AG08396 (cell line): ENCODE results near the gene KHDRBS2.

ENCODE experiments used
- DNase-seq: peaks from one replicate; pipeline ENCODE4 v3.0.0; 2012; ENCODE audit warnings: low spot score, mixed read lengths

The KHDRBS2 gene

DNA sequence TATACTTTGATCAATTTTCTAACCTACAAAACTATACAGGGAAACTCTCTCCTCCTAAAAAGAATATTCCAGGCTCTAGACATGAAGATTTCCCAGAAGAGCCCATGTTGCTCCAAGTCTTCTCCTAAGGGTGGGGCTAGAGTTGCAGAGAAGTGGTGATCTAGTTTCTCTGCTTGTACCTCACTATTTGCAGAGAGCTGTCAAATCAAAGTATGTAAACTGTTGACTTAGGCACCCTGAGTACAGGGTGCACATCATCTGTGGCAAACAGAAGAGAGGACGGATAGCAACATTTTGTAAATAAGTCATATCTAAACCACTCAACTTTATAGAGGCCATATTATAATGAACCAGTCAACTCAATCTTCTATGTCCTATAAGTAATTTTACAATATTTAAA lies 250.1 kb downstream of the KHDRBS2 start:
- no peak for DNase-seq

DNA sequence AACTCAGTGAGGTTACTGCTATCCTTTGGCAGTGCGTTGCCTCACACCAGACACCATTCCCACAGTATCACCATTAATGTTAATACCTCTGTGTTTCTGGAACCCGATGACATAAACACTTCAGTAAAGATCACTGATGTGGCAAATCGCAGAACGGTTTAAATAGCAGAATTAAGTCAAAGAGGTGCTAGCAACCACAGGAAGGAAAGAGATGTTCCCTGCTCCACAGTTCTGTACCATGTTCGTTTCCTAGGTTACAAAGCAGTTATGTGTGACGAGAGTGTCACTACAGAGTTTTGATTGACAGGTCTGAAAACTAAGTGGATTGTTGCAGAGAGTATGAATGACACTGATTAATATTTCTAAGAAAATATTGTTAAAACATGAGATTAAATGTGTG lies 272.3 kb downstream of the KHDRBS2 start:
- no peak for DNase-seq

DNA sequence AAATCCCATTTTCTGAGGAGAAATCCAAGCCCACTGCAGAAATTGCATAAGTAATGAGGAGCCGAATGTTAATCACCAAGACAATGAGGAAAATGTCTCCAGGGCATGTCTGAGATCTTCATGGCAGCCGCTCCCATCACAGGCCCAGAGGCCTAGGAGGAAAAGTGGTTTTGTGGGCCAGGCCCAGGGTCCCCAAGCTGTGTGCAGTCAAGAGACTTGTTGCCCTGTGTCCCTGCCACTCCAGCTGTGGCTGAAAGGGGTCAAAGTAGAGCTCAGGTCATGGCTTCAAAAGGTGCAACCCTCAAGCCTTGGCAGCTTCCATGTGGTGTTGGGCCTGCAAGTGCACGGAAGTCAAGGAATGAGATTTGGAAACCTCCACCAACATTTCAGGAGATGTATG lies 276.6 kb downstream of the KHDRBS2 start:
- no peak for DNase-seq

DNA sequence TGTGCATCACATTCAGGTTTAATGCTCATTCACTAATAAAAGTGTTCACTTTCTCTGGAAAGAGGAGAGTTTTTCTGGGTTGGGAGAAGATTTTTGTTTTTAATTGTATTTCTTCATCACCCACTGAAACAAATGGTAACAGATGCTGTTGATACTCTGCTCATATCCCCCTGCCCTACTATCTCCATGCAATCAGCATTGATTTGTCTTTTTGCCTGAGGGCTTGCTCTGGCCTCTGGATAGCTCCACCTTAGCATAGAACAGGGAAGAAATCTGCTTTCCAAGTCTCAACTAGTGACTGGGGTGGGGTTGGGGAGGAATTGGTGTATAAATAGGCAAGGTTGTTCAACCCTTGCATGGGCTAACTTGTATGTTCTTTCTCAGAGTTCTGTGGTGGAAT lies 296.4 kb downstream of the KHDRBS2 start:
- no peak for DNase-seq

DNA sequence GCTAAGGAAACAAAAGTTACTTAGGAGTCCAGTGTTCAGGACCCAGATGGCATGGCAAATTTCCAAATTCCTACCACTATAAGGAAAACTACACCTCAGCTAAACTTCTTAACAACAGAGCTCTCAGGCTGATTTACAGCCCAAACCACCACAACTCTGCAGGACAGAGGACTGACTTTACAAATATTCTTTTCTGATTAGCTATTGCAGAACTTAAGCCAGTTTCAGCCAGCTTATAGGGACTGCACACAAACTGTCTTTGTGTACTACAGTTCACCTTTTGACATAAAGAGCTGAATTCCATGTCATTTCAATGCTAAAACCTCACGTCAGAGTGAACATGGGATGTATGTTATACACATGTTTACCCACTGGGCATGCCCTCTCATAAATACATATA lies 305.4 kb downstream of the KHDRBS2 start:
- DNase-seq: no peak

DNA sequence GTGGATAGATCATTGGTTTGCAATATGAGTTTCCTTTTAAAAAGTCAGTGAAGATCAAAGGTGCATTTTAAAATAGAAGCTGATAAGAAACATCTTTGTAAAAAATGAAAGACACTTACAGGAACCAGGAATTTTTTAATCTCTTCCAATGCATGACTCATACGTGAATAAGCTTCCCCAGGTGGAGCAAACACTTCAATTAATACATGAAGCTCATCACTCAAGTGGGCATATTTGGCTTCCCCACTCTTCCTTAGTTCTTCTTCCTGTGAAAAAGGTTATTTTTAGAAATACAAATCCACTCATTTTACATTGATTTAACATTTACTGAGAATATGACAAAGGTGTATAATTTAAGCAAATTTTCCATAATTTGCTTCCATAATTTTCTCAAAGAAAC lies 308.1 kb downstream of the KHDRBS2 start:
- no peak for DNase-seq

DNA sequence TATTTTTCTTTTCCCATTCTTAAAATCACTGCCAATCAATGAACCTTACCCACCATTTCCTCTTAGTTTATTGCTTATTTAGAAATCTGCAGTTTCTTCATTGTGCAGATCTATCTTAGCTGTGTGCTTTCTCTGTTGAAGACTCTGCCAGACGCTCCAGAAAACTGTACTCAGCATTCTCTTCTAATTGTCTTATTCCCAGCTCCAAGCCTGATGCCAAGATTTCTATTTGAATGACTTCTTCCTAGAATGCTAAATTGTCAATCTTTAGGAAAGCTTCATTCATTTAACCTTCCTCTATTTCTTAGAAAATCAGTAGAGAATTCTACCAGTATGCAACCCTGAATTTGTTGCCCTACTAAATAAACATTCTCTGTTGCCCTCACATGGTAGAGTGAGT lies 308.9 kb downstream of the KHDRBS2 start:
- no peak for DNase-seq

DNA sequence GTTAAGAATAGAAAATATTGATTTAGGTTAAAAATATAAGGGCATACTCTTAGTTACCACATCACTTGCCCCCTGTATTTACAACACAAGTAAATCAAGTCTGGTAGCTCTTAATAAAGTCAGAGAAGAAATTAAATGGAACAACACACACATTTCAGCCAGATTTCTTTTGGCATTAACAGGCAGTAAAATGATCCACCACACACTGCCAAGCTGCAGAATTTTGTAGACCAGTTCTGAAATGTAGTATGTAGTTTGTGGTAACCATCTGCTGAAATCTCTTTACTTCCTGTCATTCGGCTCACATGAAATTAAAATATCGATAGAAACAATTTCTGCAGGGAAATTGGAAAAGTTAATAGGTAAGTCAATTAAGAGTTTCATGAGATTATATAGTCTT lies 326.8 kb downstream of the KHDRBS2 start:
- no peak for DNase-seq

DNA sequence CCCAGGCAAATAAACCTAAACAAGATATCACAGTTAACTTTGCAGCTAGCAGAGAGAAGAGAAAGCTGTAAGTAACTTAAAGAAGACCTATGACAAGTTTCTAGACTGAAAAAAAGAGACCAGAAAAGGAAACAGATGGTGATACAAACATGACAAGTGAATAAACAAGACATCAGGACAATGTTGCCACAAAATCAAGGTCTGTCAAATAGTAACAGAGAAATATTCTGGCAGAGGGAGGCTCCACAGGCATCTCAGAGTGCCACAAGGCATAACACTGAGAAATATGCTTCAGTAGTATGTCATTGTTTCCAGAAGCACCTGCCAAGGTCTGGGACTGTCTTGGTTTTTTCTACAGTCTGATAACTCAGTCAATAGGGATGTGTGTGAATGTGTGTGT lies 332.2 kb downstream of the KHDRBS2 start:
- DNase-seq: no peak

DNA sequence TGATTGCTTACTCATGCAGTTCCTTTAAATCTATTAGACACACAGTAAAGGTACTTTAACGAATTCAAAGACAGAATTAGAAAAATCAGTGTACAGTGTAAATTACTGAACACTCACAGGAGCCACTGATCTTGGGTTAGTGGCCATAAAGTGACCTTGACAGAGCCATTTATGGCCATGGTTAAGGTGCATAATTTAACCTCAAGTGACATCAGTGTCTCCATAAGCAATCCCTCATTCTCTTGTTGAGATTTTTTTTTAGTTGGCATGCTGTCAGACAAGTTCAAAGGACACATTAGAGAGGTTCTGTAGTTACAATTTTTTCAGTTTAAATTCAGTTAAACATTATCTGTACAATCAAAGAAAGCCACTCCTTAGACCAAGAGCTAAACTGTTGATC lies 334.4 kb downstream of the KHDRBS2 start:
- DNase-seq: no peak

DNA sequence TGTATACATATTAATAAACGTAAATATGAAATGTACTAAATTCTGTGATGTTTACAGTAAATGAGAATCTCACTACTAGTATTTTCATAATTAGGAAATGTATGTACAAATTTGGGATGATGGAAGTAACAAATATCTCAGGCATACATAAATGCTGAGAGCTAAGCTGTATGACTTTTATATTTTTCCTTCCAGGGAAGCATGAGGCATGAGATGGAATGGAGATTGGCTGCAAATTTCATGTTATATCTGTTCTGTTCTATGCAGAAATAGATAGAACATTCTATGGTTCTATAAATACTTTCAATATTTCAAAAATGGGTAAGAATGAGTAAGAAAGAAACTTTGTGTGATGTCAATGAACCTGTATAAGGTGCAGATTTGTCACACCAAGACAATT lies 335.2 kb downstream of the KHDRBS2 start:
- DNase-seq: no peak

DNA sequence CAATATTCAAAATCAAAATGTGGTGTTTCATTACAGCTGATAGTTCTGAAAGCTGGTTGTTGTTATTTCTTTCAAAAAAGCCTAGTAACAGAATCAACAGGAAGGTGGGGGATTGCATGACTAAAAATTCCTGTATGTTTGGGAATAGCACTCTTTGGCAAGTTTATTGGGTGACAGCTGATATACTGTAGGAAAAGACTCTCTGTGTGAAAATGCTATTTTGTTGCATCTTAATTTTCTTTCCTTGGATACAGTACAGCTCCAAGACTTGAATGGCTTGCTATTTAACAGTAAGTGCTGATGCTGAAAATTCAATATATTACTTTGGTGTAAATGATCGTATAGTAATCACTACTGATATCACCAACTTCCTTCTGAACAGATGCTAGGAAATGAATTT lies 336.1 kb downstream of the KHDRBS2 start:
- DNase-seq: no peak

DNA sequence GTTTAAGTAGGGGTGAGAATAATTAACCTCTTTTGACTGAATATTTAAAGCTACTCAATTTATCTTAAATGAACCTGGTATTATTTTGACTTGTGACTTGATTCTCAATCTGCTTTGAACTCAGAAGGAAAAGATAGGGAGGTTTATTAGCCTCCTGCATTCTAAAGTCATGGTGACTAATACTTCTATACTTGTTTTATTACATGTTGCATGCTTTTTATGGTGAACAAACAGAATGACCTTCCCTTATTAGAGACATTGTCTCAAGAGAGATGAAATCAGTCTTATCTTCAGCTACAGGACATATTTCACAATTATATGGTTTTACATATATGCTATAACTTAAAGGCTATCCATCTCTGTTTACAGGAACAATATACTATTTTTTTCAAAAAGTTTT lies 336.9 kb downstream of the KHDRBS2 start:
- no peak for DNase-seq

DNA sequence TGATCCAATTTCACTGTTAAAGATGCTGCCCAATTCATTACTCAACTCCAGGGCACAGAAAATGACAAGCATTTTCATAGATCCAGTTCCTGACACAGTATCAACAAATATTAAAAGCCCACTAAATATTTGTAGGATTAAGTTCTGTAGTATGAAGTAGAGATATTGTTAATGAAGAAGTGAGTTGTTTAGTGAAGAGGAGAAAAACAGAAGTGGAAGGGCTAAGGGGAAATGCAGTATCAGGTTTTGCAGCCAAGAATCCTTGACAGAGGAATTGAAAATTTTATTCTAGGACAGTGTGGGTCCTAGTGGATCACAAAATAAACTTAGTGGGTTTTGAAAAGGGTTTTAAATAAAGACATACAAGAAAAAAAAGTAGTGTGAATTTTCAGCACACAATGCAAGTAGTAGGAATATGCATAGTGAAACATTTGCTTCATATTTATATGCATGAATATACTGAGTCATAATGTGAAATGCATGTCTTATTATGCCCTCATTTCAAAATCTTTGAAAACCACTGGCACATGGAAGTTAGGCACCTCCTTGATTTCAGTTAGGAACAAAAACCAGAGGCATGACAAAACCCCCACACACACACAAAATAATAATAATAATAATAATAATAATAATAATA lies 338.6 kb downstream of the KHDRBS2 start:
- no peak for DNase-seq

DNA sequence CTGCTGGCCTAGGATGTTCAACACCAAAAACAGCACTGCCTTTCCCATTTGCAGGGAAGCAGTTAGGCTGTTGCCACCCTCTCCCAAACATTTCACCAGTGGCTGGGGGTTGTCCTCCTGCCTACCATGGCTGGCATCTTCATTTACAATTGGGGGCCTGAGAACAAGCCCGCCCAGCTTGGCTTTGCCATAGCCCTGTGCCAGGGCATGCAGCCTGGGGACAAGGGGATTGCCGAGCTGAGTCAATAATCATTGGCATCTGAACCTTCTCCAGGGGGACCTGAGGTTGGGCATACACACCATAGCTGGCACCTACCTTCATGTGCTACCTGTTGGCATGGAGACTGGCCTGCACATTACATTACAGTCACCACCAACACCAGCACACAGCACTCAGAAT lies 345.1 kb downstream of the KHDRBS2 start:
- DNase-seq: no peak

DNA sequence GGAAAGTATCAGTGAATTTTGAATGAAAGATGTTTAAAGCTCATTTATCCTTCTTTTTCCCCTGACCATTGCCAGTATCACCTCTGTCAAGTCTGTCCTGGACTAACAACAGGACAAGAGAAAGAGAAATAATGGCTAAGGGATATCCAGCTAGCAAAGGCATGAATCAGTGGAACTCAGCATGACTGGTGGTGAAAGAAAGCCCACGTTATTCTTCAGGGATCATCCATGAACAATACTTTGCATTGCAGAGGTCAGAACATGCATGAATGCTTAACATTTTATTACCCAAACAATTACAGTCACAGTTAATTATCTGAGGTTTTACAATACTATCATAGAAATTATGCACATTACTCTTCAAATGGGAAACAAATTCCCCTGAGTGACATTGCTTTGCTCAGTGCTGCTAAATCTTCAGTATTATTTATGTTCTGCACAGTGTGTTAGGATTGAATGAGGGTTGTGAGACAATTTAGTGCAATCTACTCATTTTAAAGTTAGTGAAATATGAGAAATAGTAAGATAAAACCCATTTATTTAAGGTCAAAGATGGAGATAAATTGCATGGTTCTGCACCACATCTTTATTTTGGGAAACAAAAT lies 350.7 kb downstream of the KHDRBS2 start:
- DNase-seq: no peak

DNA sequence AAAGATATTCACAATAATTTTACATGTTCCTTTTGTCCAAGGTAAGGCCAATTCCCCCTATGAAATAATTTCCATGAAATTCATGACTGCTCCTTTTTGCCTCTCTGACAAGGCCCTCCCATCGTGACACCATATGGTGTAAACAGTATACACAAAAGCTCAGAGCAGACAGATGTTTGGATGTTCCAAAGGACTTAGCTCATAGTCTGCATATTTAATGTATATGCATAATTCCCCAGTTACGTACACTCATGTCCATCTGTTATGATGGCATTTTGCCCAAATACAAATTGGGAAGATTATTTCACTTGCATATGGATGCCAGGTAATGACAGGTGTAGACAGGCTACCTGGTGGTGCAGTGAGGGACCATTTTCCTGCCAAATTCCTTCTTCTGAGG lies 376.5 kb downstream of the KHDRBS2 start:
- no peak for DNase-seq

DNA sequence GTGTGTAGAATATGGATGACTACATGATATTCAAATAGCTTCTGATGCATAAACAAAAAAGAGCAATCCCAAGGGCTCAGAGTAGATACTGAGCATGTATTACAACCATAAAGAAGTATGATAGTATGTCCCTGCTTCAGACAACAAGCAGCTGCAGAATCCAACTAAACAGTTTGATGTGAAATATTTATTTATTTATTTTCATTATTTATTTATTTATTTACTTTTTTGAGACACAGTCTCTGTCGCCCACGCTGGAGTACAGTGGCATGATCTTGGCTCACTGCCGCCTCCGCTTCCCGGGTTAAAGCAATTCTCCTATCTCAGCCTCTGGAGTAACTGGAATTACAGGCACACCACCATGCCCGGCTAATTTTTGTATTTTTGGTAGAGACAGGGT lies 384.3 kb downstream of the KHDRBS2 start:
- no peak for DNase-seq

DNA sequence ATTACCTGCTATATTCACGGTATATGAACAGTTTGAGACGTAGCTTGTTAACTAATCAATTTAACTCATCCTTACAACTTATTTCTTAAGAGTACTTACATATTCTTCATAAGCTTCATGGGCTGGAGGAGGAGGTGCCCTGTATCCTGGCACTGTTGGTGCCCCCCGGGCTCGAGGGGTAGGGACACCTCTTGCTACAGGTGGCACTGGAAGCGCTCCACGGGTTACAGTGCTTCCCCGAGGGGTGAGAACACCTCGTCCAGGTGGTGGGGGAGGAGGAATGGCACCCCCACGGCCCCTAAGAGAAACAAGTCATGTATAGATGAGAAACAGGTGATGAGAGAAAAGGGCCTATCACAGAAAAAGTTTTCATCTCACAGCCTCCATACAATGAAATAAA lies 391.5 kb downstream of the KHDRBS2 start:
- DNase-seq: no peak

DNA sequence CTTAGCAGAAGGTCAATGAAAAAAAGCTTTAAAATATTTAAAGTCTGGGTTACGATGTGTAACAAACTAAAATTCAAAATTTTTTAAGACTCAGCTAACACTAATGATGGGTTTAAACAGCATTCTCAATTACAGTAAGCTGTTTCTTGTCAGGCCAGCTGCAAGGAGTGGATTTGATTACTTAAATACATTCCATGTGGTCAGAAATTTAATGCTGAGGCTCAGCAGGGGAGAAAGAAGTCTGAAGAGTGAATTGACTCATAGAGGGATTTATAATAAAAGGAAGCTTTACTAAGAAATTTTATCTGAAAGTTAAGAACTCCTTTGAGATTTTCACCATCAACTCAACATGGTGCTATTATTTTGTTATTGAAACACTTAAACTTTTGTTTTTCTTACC lies 398.6 kb downstream of the KHDRBS2 start:
- DNase-seq: no peak

DNA sequence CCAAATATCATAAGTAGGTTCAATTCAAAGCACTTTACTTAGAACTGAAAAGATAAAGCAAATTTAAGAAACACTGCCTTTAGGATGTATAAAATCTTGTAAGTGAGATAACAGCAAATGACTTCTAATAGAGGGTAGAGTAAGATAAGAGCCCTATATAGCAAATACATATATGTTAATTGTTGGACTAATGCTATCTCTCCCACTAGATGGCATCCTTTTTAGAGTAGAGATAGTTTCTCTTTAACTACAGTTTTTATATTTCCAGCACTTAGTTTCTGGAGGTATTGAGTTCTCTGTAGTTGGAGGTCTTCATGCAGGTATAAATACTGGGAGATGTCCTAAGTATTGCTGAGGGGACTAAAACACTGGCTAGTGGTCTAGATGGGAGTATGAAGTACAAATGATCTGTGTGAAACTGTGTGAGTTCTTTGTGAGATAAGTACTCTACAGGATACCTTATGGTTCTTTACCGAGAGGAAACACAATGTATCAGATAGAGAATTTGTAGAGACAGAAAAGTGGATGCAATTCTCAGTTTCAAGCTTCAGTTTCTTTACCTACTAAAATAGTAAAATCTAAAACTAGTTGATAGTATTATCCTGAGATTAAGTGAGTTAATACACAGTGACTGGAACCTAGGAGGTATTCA lies 399.3 kb downstream of the KHDRBS2 start:
- no peak for DNase-seq

DNA sequence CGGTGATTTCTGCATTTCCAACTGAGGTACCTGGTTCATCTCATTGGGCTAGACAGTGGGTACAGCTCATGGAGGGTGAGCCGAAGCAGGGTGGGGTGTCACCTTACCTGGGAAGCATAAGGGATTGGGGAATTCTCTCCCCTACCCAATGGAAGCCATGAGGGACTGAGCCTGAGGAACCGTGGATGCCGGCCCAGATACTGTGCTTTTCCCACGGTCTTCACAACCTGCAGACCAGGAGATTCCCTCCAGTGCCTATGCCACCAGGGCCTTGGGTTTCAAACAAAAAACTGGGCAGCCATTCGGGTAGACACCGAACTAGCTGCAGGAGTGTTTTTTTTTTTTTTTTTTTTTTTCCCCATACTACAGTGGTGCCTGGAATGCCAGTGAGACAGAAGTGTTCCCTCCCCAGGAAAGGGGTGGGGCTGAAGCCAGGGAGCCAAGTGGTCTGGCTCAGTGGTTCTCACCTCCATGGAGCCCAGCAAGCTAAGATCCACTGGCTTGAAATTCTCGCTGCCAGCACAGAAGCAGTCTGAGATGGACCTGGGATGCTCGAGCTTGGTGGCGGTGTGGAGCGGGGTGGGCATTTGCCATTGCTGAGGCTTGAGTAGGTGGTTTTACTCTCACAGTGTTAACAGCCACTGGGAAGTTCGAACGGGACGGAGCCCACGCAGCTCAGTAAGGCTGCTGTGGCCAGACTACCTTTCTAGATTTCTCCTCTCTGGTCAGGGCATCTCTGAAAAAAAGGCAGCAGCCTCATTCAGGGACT lies 416.2 kb downstream of the KHDRBS2 start:
- DNase-seq: no peak

DNA sequence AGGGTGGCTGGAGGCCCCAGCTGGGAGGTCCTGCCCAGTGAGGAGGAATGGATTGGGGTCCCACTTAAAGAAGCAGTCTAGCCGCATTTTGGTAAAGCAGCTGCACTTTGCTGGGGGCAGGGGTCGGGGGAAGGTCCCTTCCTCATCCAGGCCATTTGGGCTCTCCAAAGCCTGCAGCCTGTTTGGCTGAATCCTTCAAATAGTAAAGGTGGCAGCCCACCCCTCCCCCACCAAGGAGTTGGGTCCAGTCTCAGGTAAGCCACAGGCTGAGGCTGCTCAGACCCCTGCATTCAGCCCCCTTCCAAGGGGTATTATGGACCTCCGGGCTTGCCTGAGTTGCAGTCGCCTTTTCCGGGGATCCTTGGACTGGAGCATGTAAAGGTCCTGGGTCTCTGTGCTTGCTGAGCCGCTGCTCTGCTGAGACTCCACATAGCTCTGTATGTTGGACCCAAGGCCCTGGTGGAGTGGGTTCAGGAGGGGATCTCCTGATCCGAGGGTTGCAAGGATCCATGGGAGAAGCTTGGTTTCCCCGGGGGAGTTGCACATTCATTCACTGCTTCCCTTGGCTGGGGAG lies 417.4 kb downstream of the KHDRBS2 start:
- no peak for DNase-seq
